Measurements from ENCODE around the gene RAPGEF4.

Gene RAPGEF4

GRCh38 chr2:172846551-172846950, 110.9 kb downstream of the RAPGEF4 start:
- H3K27ac Mint-ChIP-seq: no peak overlapping the region
- H3K9me3 Mint-ChIP-seq: peaks cover 0 to 7% of the 10 kb centered on the region in 2 donors
- no peaks in the 10 kb centered on the region for H3K4me1 Mint-ChIP-seq
- ATAC-seq (no peak), DNase-seq (no peak)
- H3K27me3 Mint-ChIP-seq: no peaks in the 10 kb centered on the region
- no peak overlapping the region for H3K4me3 Mint-ChIP-seq

DNA sequence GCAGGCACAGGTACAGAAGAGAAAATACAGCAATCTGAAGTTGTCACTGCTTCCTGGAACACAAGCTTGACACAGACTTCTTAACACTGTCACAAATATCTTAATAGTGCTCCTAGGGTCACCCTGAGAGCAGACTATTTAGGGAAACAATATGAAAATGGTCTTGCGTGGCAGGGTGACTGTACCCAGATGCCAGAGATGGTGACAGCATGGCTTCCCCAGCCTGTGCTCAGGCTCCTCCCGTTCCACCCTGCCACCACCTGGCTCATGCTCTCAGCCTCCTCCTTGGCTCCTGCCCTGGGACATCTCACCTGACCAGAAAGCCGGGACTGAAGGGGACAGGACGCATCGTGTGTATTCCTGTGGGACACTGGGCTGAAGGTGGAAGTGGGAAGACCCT, 111.5 kb downstream of the RAPGEF4 start:
- Mint-ChIP-seq H3K27me3 (no peaks in the 10 kb centered on the region), H3K4me3 (no peak overlapping the region), H3K4me1 (no peaks in the 10 kb centered on the region), H3K9me3 (peaks cover 3 to 8% of the 10 kb centered on the region in 2 donors), H3K27ac (no peak overlapping the region)
- ATAC-seq (no peak), DNase-seq (no peak)

DNA sequence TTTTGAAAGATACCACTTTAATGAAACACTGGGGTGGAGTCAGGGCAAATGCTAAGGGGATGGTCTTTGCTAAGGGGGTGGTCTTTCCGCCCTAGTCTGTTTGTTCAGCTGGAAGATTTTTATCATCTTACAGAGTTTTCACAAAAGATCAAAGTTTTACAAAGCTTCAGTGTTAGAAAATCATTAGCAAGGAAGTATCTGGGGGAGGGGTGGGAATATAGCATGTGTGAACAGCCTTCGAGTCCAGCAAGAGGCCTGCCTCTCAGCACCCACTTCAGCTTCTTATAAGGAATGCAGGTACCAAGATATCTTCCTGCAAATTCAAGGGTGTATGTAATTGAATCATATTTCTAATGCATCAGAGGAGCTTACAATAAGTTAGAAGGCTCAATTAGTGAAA, 112.9 kb downstream of the RAPGEF4 start:
- no peak for ATAC-seq
- no peak for DNase-seq
- no peak overlapping the region for H3K4me3 Mint-ChIP-seq
- H3K27ac Mint-ChIP-seq: no peak overlapping the region
- H3K27me3 Mint-ChIP-seq: no peaks in the 10 kb centered on the region
- H3K4me1 Mint-ChIP-seq: no peaks in the 10 kb centered on the region
- H3K9me3 Mint-ChIP-seq: peaks cover 6 to 8% of the 10 kb centered on the region in 2 donors

DNA sequence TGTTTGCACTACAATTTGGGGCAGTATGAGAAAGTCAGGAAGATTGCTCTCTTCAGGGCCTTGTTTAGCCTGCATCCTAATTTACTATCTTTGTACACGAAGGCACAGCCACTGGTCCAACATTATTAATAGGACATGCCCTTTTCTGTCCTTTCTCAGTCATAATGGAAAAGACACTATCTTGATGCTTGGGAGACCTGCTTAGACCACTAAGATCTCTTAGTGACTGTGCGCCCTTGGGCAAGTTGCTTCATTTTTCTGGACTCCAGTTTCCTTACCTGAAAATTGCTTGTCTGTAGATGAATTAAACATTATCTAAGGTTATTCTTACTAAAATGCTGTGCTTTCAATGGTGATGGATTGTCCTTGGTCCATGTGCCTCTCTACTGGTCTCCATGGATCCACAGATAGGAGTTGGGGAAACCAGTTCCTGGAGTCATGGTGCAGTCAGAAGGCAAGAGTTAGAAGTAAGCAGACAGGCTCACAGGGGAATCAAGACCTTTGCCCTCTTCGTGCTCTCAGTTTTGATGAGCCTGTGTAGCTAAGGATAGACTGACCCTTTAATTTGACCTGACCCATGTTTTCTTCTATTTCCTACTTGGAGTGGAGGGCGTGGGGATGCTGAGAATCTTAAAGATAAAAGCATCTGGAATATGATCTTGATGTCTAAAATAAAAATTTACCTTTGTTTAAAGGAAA, 114.0 kb downstream of the RAPGEF4 start:
- Mint-ChIP-seq H3K4me1 (no peaks in the 10 kb centered on the region), H3K27ac (no peak overlapping the region), H3K4me3 (no peak overlapping the region), H3K27me3 (no peaks in the 10 kb centered on the region), H3K9me3 (peaks cover 6 to 9% of the 10 kb centered on the region in 2 donors)
- ATAC-seq (no peak), DNase-seq (no peak)

GRCh38 chr2:172855588-172855987, 119.9 kb downstream of the RAPGEF4 start:
- Mint-ChIP-seq H3K4me1 (no peaks in the 10 kb centered on the region), H3K9me3 (peaks cover 14 to 20% of the 10 kb centered on the region in 2 donors), H3K27me3 (peaks cover 24% of the 10 kb centered on the region), H3K4me3 (no peak overlapping the region), H3K27ac (no peak overlapping the region)
- ATAC-seq (no peak), DNase-seq (no peak)

DNA sequence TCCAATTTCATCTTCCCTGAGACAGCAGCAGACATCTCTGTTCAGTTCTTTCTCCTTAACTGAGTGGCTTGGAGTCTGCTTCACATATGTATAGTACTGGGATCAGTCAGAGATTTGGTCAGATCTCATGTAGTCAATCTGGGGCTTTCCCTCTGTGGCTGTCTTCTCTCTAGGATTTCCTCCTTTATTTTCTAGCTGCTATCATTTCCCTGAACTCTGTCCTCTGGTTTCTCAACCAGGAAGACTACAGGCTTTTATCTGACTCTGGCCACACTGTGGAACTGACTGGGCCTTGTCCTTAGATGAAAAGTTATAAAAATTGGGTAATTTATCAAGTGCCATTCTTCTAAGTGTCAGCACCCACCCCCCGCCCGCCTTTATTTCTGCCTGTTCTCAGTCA, 121.0 kb downstream of the RAPGEF4 start:
- ATAC-seq (peak; percentile 60), DNase-seq (no peak)
- H3K27me3 Mint-ChIP-seq: peaks cover 29% of the 10 kb centered on the region
- no peaks in the 10 kb centered on the region for H3K4me1 Mint-ChIP-seq
- H3K4me3 Mint-ChIP-seq: no peak overlapping the region
- H3K27ac Mint-ChIP-seq: peak overlapping the region in 1 of 2 donors; percentile 19
- H3K9me3 Mint-ChIP-seq: peaks cover 12 to 14% of the 10 kb centered on the region in 2 donors

DNA sequence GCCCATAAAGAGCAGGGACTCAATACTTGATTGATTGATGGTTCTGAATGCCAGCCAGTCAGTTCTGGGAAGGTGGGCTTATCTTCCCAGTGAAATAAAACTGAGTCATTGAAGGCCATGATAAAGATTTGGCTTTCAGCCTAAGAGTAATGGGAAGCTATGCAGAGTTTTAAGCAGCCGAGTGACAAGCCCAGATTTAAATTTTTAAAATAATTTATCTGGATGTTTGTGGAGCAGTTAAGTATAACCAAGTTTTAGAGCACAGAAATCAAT, 122.8 kb downstream of the RAPGEF4 start:
- H3K4me1 Mint-ChIP-seq: no peaks in the 10 kb centered on the region
- peaks cover 38% of the 10 kb centered on the region for H3K27me3 Mint-ChIP-seq
- no peak for ATAC-seq
- no peak for DNase-seq
- H3K9me3 Mint-ChIP-seq: peaks cover 7 to 12% of the 10 kb centered on the region in 2 donors
- H3K27ac Mint-ChIP-seq: no peak overlapping the region
- H3K4me3 Mint-ChIP-seq: no peak overlapping the region

- no peak overlapping the region for H3K4me3 Mint-ChIP-seq
- no peak overlapping the region for H3K27ac Mint-ChIP-seq
- no peaks in the 10 kb centered on the region for H3K4me1 Mint-ChIP-seq
- H3K9me3 Mint-ChIP-seq: peaks cover 7 to 10% of the 10 kb centered on the region in 2 donors
- H3K27me3 Mint-ChIP-seq: peaks cover 38% of the 10 kb centered on the region
- no peak for ATAC-seq
- no peak for DNase-seq
Measured at GRCh38 chr2:172859581-172860335, 124.1 kb downstream of the RAPGEF4 start.

DNA sequence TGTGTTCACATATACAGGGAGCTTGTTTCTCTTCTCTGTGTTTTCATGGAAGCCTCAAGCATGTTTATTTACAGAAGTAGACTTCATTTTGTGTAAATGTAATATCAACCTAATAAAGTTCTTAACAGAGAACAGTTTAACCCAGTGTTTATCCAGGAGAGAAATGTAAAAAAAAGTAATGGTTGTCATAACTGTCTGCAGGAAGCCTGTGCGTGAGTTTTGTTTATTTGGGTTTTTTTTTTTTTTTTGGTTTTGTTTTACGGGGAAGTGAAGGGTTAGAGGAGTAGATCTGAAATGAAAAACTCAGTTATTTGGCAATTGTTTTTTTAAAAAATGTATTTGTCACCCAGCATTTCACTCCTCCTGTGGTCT, 124.7 kb downstream of the RAPGEF4 start:
- H3K4me3 Mint-ChIP-seq: no peak overlapping the region
- H3K27me3 Mint-ChIP-seq: peaks cover 38% of the 10 kb centered on the region
- peaks cover 4% of the 10 kb centered on the region in 2 donors for H3K9me3 Mint-ChIP-seq
- no peak overlapping the region for H3K27ac Mint-ChIP-seq
- no peak for ATAC-seq
- no peaks in the 10 kb centered on the region for H3K4me1 Mint-ChIP-seq
- DNase-seq: no peak

GRCh38 chr2:172861098-172861497, 125.5 kb downstream of the RAPGEF4 start:
- Mint-ChIP-seq H3K27me3 (peaks cover 30% of the 10 kb centered on the region), H3K4me1 (no peaks in the 10 kb centered on the region), H3K4me3 (no peak overlapping the region), H3K27ac (no peak overlapping the region), H3K9me3 (no peaks in the 10 kb centered on the region)
- no peak for ATAC-seq
- DNase-seq: no peak

- no peak overlapping the region for H3K4me3 Mint-ChIP-seq
- peaks cover 24% of the 10 kb centered on the region for H3K27me3 Mint-ChIP-seq
- ATAC-seq (no peak), DNase-seq (no peak)
- no peak overlapping the region for H3K27ac Mint-ChIP-seq
- H3K4me1 Mint-ChIP-seq: no peaks in the 10 kb centered on the region
- H3K9me3 Mint-ChIP-seq: no peaks in the 10 kb centered on the region
Measured at GRCh38 chr2:172861656-172862476, 126.2 kb downstream of the RAPGEF4 start.

GRCh38 chr2:172863341-172863740, 127.7 kb downstream of the RAPGEF4 start:
- H3K4me3 Mint-ChIP-seq: no peak overlapping the region
- H3K4me1 Mint-ChIP-seq: no peaks in the 10 kb centered on the region
- H3K27ac Mint-ChIP-seq: no peak overlapping the region
- no peaks in the 10 kb centered on the region for H3K9me3 Mint-ChIP-seq
- no peak for DNase-seq
- no peak for ATAC-seq
- peaks cover 24% of the 10 kb centered on the region for H3K27me3 Mint-ChIP-seq

- ATAC-seq (peak; percentile 68), DNase-seq (peak; percentile 43 to 55)
- H3K4me3 Mint-ChIP-seq: no peak overlapping the region
- no peaks in the 10 kb centered on the region for H3K4me1 Mint-ChIP-seq
- H3K27me3 Mint-ChIP-seq: peaks cover 24% of the 10 kb centered on the region
- H3K27ac Mint-ChIP-seq: peak overlapping the region in 1 of 2 donors; percentile 62
- no peaks in the 10 kb centered on the region for H3K9me3 Mint-ChIP-seq
Measured at GRCh38 chr2:172864182-172864581, 128.5 kb downstream of the RAPGEF4 start.

DNA sequence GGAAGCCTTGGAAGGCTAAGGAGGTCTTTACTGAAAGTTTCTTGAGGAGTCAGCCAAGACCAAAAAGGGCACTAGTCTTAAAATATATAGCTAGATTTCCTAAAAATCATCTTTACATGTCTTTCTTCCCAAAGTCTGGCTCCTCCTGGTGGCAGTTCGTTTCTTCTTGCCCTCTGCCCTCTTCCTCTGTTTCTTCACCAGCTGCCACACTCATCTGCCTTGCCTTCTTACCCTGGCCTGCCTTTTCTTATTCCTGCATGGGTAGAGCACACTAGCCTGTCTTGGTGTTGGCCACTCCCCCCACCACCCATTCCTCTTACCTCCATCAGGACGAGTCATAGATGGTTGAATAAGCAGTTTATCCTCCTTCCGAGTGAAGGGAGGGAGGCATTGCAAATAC, 129.8 kb downstream of the RAPGEF4 start:
- Mint-ChIP-seq H3K27me3 (peaks cover 16% of the 10 kb centered on the region), H3K27ac (no peak overlapping the region), H3K9me3 (no peaks in the 10 kb centered on the region), H3K4me3 (no peak overlapping the region), H3K4me1 (no peaks in the 10 kb centered on the region)
- no peak for ATAC-seq
- DNase-seq: no peak

GRCh38 chr2:172869861-172870260, 134.2 kb downstream of the RAPGEF4 start:
- Mint-ChIP-seq H3K9me3 (no peaks in the 10 kb centered on the region), H3K4me3 (no peak overlapping the region)

GRCh38 chr2:172870396-172870795, 134.8 kb downstream of the RAPGEF4 start:
- Mint-ChIP-seq H3K27ac (no peak overlapping the region), H3K27me3 (no peaks in the 10 kb centered on the region), H3K4me1 (peaks cover 18% of the 10 kb centered on the region), H3K4me3 (no peak overlapping the region), H3K9me3 (no peaks in the 10 kb centered on the region)
- no peak for ATAC-seq
- no peak for DNase-seq

More at GRCh38 chr2:172869861-172870260, 134.2 kb downstream of the RAPGEF4 start:
- ATAC-seq (no peak), DNase-seq (no peak)
- Mint-ChIP-seq H3K27ac (no peak overlapping the region), H3K4me1 (peaks cover 18% of the 10 kb centered on the region), H3K27me3 (no peaks in the 10 kb centered on the region)

All from stimulated activated naive CD8-positive, alpha-beta T cell treated with anti-CD3 and anti-CD28 coated beads, Interleukin-15, amount 100 ng/mL, for 72 hours (primary cell).